ENCODE data around the gene HCFC1R1. TPM values are rescaled to one million over a fixed set of nuclear protein-coding genes. Genes with fewer than 3 reads are reported as not detected.

HCFC1R1 gene
- total and polyA plus RNA-seq, 2 donors (not counting 1 experiment from before 2014, with no cell fraction given): 17.9 to 24.8 TPM

DNA sequence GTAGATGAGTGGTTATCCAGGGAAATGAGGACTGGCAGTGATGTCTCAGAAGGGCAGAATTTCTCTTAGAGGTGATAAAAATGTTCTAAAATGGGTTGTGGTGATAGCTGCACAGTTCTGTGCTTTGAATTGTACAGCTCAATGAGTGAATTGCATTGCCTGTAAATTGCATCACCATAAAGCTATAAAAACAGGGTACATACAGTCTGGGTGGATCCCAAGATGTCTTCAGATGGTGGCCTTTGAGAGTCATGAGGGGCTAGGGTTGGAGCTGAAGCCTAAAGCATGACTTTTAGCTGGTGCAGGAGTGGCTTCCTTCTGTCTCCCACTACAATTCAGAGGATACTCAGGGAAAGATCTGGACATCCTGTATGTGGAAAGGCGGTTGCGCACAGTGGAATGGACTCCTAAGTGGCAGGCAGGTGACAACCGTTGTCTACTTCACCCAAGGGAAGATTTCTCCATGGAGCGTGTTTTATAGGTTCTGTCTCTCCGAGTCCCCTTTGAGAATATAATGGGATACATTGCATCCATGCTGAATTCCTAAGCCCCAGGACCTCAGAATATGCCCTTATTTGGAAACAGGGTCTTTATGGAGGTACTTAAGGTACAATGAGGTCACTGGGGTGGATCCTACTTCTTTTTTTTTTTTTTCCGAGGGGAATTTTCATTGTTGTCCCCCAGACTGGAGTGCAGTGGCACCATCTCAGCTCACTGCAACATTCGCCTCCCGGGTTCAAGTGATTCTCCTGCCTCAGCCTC is 40.1 kb upstream of the HCFC1R1 start:
- H3K9me3 Mint-ChIP-seq (ENCODE audit: insufficient read depth): no peaks in the 10 kb centered on the region
- no peak overlapping the region for H3K27ac ChIP-seq (ENCODE audit: low read length in 2 of 2)
- peaks cover 9 to 10% of the 10 kb centered on the region in 2 donors for H3K4me1 ChIP-seq (ENCODE audit: control insufficient read depth in 2 of 2, insufficient read depth in 2 of 2, low read length in 2 of 2)
- H3K4me1 Mint-ChIP-seq: peaks cover 11% of the 10 kb centered on the region
- H3K4me2 ChIP-seq (replicated peaks; ENCODE audit: low read depth, low read length, poor library complexity, severe bottlenecking): no peak overlapping the region
- DNase-seq: no peak
- ChIA-PET POLR2A (interaction anchor here (0.6 kb wide), 1 partner anchor 174 kb away, joined by 5 read pairs; no protein-coding TSS in a partner anchor), CTCF (interaction anchor here (0.6 to 5.0 kb wide), 3 partner anchors 32 to 64 kb away, joined by 3 to 38 read pairs (median 4); no protein-coding TSS in a partner anchor)
- no peaks in the 10 kb centered on the region for H3K27me3 Mint-ChIP-seq
- H3K9me3 ChIP-seq (ENCODE audit: control extremely low read depth in 1 of 3, control insufficient read depth in 2 of 3, insufficient read depth in 1 of 3, low read length in 2 of 3): no peaks in the 10 kb centered on the region
- 97% methylated on average over 4 of the region's 8 CpGs for WGBS (ENCODE audit: insufficient coverage)
- H3K27ac Mint-ChIP-seq: peak overlapping the region; percentile 26
- peaks cover 0 to 6% (median 0%) of the 10 kb centered on the region in 4 experiments for H3K27me3 ChIP-seq (replicated peaks in 1 of 4; ENCODE audit: control extremely low read depth in 1 of 4, control insufficient read depth in 3 of 4, insufficient read depth in 4 of 4, low read length in 3 of 4)
- H3K79me2 ChIP-seq (ENCODE audit: control insufficient read depth, insufficient read depth, low read length): no peaks in the 10 kb centered on the region
- no peaks in the 10 kb centered on the region for H4K20me1 ChIP-seq (ENCODE audit: control insufficient read depth, insufficient read depth, low read length, poor library complexity, severe bottlenecking)
- intact Hi-C loops (cut with micrococcal nuclease): no loop called here
- no peak for ATAC-seq (ENCODE audit: low read depth)
- no peak overlapping the region for H3K4me3 Mint-ChIP-seq
- no peaks in the 10 kb centered on the region for H3K36me3 ChIP-seq (replicated peaks in 1 of 2; ENCODE audit: control extremely low read depth in 1 of 2, control insufficient read depth in 1 of 2, extremely low read depth in 1 of 2, insufficient read depth in 2 of 2, low read length in 1 of 2)
- H2AFZ ChIP-seq (ENCODE audit: insufficient read depth, low read depth, low read length, poor library complexity, severe bottlenecking): no peak overlapping the region
- no peak overlapping the region for H3K9ac ChIP-seq (ENCODE audit: low read length)
- H3K4me3 ChIP-seq (ENCODE audit: control extremely low read depth in 1 of 5, extremely low read depth in 1 of 5, insufficient read depth in 1 of 5, low read depth in 2 of 5, low read length in 4 of 5): no peak overlapping the region
- TF ChIP-seq, protein P1, sequence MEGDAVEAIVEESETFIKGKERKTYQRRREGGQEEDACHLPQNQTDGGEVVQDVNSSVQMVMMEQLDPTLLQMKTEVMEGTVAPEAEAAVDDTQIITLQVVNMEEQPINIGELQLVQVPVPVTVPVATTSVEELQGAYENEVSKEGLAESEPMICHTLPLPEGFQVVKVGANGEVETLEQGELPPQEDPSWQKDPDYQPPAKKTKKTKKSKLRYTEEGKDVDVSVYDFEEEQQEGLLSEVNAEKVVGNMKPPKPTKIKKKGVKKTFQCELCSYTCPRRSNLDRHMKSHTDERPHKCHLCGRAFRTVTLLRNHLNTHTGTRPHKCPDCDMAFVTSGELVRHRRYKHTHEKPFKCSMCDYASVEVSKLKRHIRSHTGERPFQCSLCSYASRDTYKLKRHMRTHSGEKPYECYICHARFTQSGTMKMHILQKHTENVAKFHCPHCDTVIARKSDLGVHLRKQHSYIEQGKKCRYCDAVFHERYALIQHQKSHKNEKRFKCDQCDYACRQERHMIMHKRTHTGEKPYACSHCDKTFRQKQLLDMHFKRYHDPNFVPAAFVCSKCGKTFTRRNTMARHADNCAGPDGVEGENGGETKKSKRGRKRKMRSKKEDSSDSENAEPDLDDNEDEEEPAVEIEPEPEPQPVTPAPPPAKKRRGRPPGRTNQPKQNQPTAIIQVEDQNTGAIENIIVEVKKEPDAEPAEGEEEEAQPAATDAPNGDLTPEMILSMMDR (IDR thresholded peaks at IDR 0.05): no peak
- TF ChIP-seq EZH2 (IDR thresholded peaks at IDR 0.05; ENCODE audit: borderline replicate concordance, insufficient read depth, low read depth, low read length, poor library complexity, severe bottlenecking): no peak

DNA sequence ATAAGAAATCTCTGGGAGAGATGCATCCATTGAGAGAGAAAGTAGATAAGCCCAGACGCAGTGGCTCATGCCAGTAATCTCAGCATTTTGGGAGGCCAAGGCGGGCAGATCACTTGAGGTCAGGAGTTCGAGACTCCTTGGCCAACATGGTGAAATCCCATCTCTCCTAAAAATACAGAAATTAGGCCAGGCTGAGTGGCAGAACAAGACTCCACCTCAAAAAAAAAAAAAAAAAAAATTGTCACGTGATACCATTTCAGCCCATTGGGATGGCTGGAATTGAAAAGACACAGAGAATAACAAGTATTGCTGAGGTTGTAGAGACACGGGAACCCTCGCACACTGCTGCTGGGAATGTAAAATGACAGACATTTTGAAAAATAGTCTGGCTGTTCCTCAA is 38.8 kb upstream of the HCFC1R1 start:
- no peak overlapping the region for H3K4me2 ChIP-seq (replicated peaks; ENCODE audit: low read depth, low read length, poor library complexity, severe bottlenecking)
- Mint-ChIP-seq H3K27me3 (no peaks in the 10 kb centered on the region), H3K4me3 (no peak overlapping the region), H3K27ac (no peak overlapping the region), H3K9me3 (ENCODE audit: insufficient read depth) (no peaks in the 10 kb centered on the region), H3K4me1 (peaks cover 13% of the 10 kb centered on the region)
- DNase-seq (no peak), ATAC-seq (ENCODE audit: low read depth) (no peak)
- peaks cover 11 to 16% of the 10 kb centered on the region in 2 donors for H3K4me1 ChIP-seq (ENCODE audit: control insufficient read depth in 2 of 2, insufficient read depth in 2 of 2, low read length in 2 of 2)
- H3K9me3 ChIP-seq (ENCODE audit: control extremely low read depth in 1 of 3, control insufficient read depth in 2 of 3, insufficient read depth in 1 of 3, low read length in 2 of 3): no peaks in the 10 kb centered on the region
- intact Hi-C loops (cut with micrococcal nuclease): no loop called here
- no peak overlapping the region for H3K4me3 ChIP-seq (ENCODE audit: control extremely low read depth in 1 of 5, extremely low read depth in 1 of 5, insufficient read depth in 1 of 5, low read depth in 2 of 5, low read length in 4 of 5)
- peaks cover 0 to 6% (median 0%) of the 10 kb centered on the region in 4 experiments for H3K27me3 ChIP-seq (replicated peaks in 1 of 4; ENCODE audit: control extremely low read depth in 1 of 4, control insufficient read depth in 3 of 4, insufficient read depth in 4 of 4, low read length in 3 of 4)
- no peak overlapping the region for H2AFZ ChIP-seq (ENCODE audit: insufficient read depth, low read depth, low read length, poor library complexity, severe bottlenecking)
- no peak overlapping the region for H3K9ac ChIP-seq (ENCODE audit: low read length)
- no peaks in the 10 kb centered on the region for H4K20me1 ChIP-seq (ENCODE audit: control insufficient read depth, insufficient read depth, low read length, poor library complexity, severe bottlenecking)
- ChIA-PET CTCF (interaction anchor here (5.0 kb wide), 1 partner anchor 65 kb away, joined by 38 read pairs; no protein-coding TSS in a partner anchor), POLR2A (no interaction called here)
- 95% methylated on average over 3 of the region's 6 CpGs for WGBS (ENCODE audit: insufficient coverage)
- no peak overlapping the region for H3K27ac ChIP-seq (ENCODE audit: low read length in 2 of 2)
- H3K79me2 ChIP-seq (ENCODE audit: control insufficient read depth, insufficient read depth, low read length): no peaks in the 10 kb centered on the region
- no peaks in the 10 kb centered on the region for H3K36me3 ChIP-seq (replicated peaks in 1 of 2; ENCODE audit: control extremely low read depth in 1 of 2, control insufficient read depth in 1 of 2, extremely low read depth in 1 of 2, insufficient read depth in 2 of 2, low read length in 1 of 2)
- TF ChIP-seq, protein P1 (IDR thresholded peaks at IDR 0.05): no peak
- TF ChIP-seq EZH2 (IDR thresholded peaks at IDR 0.05; ENCODE audit: borderline replicate concordance, insufficient read depth, low read depth, low read length, poor library complexity, severe bottlenecking): no peak
